SK-N-SH (cell line): ENCODE results near the gene CSPG4. TPM values are rescaled to one million over a fixed set of nuclear protein-coding genes. Genes with fewer than 3 reads are reported as not detected.

Experiments
- CTCF ChIA-PET: fragments of 300-600, 350-600 bp; formaldehyde crosslinking; extraction: SDS; loops from one replicate; lab custom pipeline; 2021; lab: Yijun Ruan, JAX
- POLR2A ChIA-PET: fragments of 350-600 bp; sonication (Branson Sonifier 250); formaldehyde crosslinking; extraction: SDS; loops from one replicate; lab custom pipeline; 2020; ENCODE audit warnings: antibody characterized with exemption, inconsistent platforms; lab: Yijun Ruan, JAX
- DNase-seq: peaks from one replicate; pipeline ENCODE4 v3.0.0; 2012
- H2AFZ ChIP-seq: fragments of 200-600 bp; sonication (generic); 2 replicates; pipeline ENCODE4 v1.8.1; 2016; ENCODE audit warnings: antibody characterized with exemption, mild to moderate bottlenecking, low read depth
- H3F3A ChIP-seq: fragments of 200-600 bp; sonication (generic); replicated peaks from 2 replicates; pipeline ENCODE3; 2016; ENCODE audit warnings: antibody characterized with exemption, mild to moderate bottlenecking; ENCODE audit not compliant: insufficient read depth
- H3K27ac ChIP-seq, 2 experiments: fragments of 200-500 bp in 1 of 2; fragments of 200-600 bp in 1 of 2; sonication (Bioruptor generic) in 1 of 2; sonication (generic), shearing (Covaris generic) in 1 of 2; 2 replicates each; pipeline versions ENCODE4 v1.5.1 to v1.6.1; 2014 to 2016; ENCODE audit warnings: low read depth in 2 of 2, inconsistent platforms in 1 of 2, low read length in 1 of 2, mild to moderate bottlenecking in 1 of 2, mixed read lengths in 1 of 2
- H3K27me3 ChIP-seq: fragments of 200-600 bp; sonication (generic), shearing (Covaris generic); 2 replicates; pipeline ENCODE4 v1.6.1; 2016; ENCODE audit warnings: mixed run types; ENCODE audit not compliant: insufficient read depth
- H3K36me3 ChIP-seq, 2 experiments: fragments of 200-500 bp in 1 of 2; fragments of 200-600 bp in 1 of 2; sonication (Bioruptor generic) in 1 of 2; sonication (generic) in 1 of 2; replicated peaks in 1 of 2; 2 replicates each; pipeline versions ENCODE3 to v1.5.1; 2014 to 2016; ENCODE audit warnings: low read length in 1 of 2, mild to moderate bottlenecking in 1 of 2; ENCODE audit not compliant: insufficient read depth in 2 of 2, control insufficient read depth in 1 of 2
- H3K4me1 ChIP-seq, 2 experiments: fragments of 200-500 bp in 1 of 2; fragments of 200-600 bp in 1 of 2; sonication (Bioruptor generic) in 1 of 2; sonication (generic), shearing (Covaris generic) in 1 of 2; 2 replicates each; pipeline versions ENCODE4 v1.5.1 to v1.6.1; 2014 to 2016; ENCODE audit warnings: low read depth in 1 of 2, low read length in 1 of 2, mixed run types in 1 of 2; ENCODE audit not compliant: insufficient read depth in 2 of 2, control insufficient read depth in 1 of 2
- H3K4me2 ChIP-seq: fragments of 200-600 bp; sonication (generic), shearing (Covaris generic); 2 replicates; pipeline ENCODE4 v1.6.1; 2017; ENCODE audit warnings: mixed run types
- H3K4me3 ChIP-seq, 2 experiments: fragments of 200-500 bp in 1 of 2; fragments of 200-600 bp in 1 of 2; sonication (Bioruptor generic) in 1 of 2; sonication (generic), shearing (Covaris generic) in 1 of 2; 2 replicates each; pipeline versions ENCODE4 v1.5.1 to v1.8.1; 2014 to 2016; ENCODE audit warnings: low read depth in 2 of 2, inconsistent platforms in 1 of 2, low read length in 1 of 2, mild to moderate bottlenecking in 1 of 2, mixed read lengths in 1 of 2, moderate library complexity in 1 of 2
- H3K79me2 ChIP-seq: fragments of 200-600 bp; sonication (generic); 2 replicates; pipeline ENCODE4 v1.8.1; 2017; ENCODE audit warnings: mild to moderate bottlenecking; ENCODE audit not compliant: insufficient read depth
- H3K9ac ChIP-seq: fragments of 200-600 bp; sonication (generic); 2 replicates; pipeline ENCODE4 v1.6.1; 2017; ENCODE audit warnings: mixed run types
- H3K9me2 ChIP-seq: fragments of 200-600 bp; sonication (generic); 2 replicates; pipeline ENCODE4 v1.6.1; 2017; ENCODE audit warnings: mixed run types
- H3K9me3 ChIP-seq: fragments of 200-600 bp; sonication (generic); 2 replicates; pipeline ENCODE4 v1.6.1; 2017; ENCODE audit warnings: mixed run types, mild to moderate bottlenecking, moderate library complexity
- H4K20me1 ChIP-seq: fragments of 200-600 bp; sonication (generic); 2 replicates; pipeline ENCODE4 v1.6.1; 2017; ENCODE audit warnings: mild to moderate bottlenecking, mixed run types; ENCODE audit not compliant: insufficient read depth
- CTCF ChIP-seq: fragments of 200-600 bp; sonication (generic); IDR thresholded peaks from 2 replicates; pipeline ENCODE4 v1.6.1; 2017; ENCODE audit warnings: antibody characterized with exemption, mild to moderate bottlenecking, moderate library complexity
- ELF1 ChIP-seq: IDR thresholded peaks from 2 replicates; pipeline ENCODE4 v1.4.0; 2012
- EP300 ChIP-seq, 2 experiments: IDR thresholded peaks; 2 replicates each; pipeline versions ENCODE4 v1.4.0 to v1.6.1; 2012; ENCODE audit warnings: borderline replicate concordance in 1 of 2, low read depth in 1 of 2, low read length in 1 of 2
- FOXJ3 ChIP-seq: sonication (generic); formaldehyde crosslinking; IDR thresholded peaks from 2 replicates; pipeline ENCODE4 v1.5.1; 2020; ENCODE audit warnings: mild to moderate bottlenecking, missing genetic modification reagents
- FOXM1 ChIP-seq: IDR thresholded peaks from 2 replicates; pipeline ENCODE4 v1.4.0; 2012; ENCODE audit warnings: low read depth, mild to moderate bottlenecking
- GABPA ChIP-seq: IDR thresholded peaks from 2 replicates; pipeline ENCODE4 v1.4.0; 2012; ENCODE audit warnings: low read depth, mild to moderate bottlenecking
- GATA2 ChIP-seq: sonication (generic); formaldehyde crosslinking; IDR thresholded peaks from 2 replicates; pipeline ENCODE4 v1.5.0; 2020; ENCODE audit warnings: mild to moderate bottlenecking, missing genetic modification reagents
- MEF2A ChIP-seq: IDR thresholded peaks from 2 replicates; pipeline ENCODE4 v1.4.0; 2012; ENCODE audit warnings: low read depth, borderline replicate concordance
- NFIC ChIP-seq: IDR thresholded peaks from 2 replicates; pipeline ENCODE4 v1.4.0; 2012; ENCODE audit warnings: borderline replicate concordance
- NRF1 ChIP-seq: IDR thresholded peaks from 2 replicates; pipeline ENCODE4 v1.6.1; 2012; ENCODE audit warnings: low read depth, mild to moderate bottlenecking, low read length
- RAD21 ChIP-seq: IDR thresholded peaks from 2 replicates; pipeline ENCODE4 v1.6.1; 2012; ENCODE audit warnings: mild to moderate bottlenecking, low read length
- REST ChIP-seq: IDR thresholded peaks from 2 replicates; pipeline ENCODE4 v1.6.1; 2012; ENCODE audit warnings: mild to moderate bottlenecking, low read depth, low read length, moderate library complexity
- RFX5 ChIP-seq: IDR thresholded peaks from 2 replicates; pipeline ENCODE4 v1.6.1; 2012; ENCODE audit warnings: mild to moderate bottlenecking, improper control_type of control experiment, low read length
- RXRA ChIP-seq: IDR thresholded peaks from 2 replicates; pipeline ENCODE4 v1.4.0; 2012; ENCODE audit warnings: low read depth, mild to moderate bottlenecking, borderline replicate concordance
- TCF12 ChIP-seq: IDR thresholded peaks from 2 replicates; pipeline ENCODE4 v1.4.0; 2012
- USF1 ChIP-seq: IDR thresholded peaks from 2 replicates; pipeline ENCODE4 v1.4.0; 2012; ENCODE audit warnings: low read depth, borderline replicate concordance
- WGBS: methylation state at CpG from one replicate; pipeline ENCODE4 v1.1.6; 2017; ENCODE audit warnings: low lambda C conversion rate; 5-methylcytosine and 5-hydroxymethylcytosine counted together
- polyA plus RNA-seq, 3 experiments: library from polyadenylated mRNA; depleted of rRNA; stranded (reverse); fragments of >200 nt; gene quantifications; 2 replicates each; pipeline ENCODE4 v1.2.3, GENCODE V29; 2012

Gene CSPG4
- polyA plus RNA-seq, 1 of the 3 experiments (the other 2 are of a cell fraction): 0.35 TPM

- POLR2A ChIA-PET: no interaction called here
- CTCF ChIA-PET: interaction anchor here (1.0 to 1.4 kb wide), 4 partner anchors 12 to 76 kb away, joined by 3 to 6 read pairs (median 5); no protein-coding TSS in a partner anchor
- no peaks in the 10 kb centered on the region for H3K9me2 ChIP-seq
- no peaks in the 10 kb centered on the region for H3K36me3 ChIP-seq
- no peak for TF ChIP-seq CTCF
- TF ChIP-seq EP300 (IDR thresholded peaks at IDR 0.05; ENCODE audit: borderline replicate concordance in 1 of 2, low read depth in 1 of 2, low read length in 1 of 2): no peak
- TF ChIP-seq MEF2A: no peak
- no peak for TF ChIP-seq TCF12
- TF ChIP-seq NRF1: no peak
- TF ChIP-seq FOXM1: no peak
- no peaks in the 10 kb centered on the region for H3K79me2 ChIP-seq
- H3K9ac ChIP-seq: no peak overlapping the region
- H3K4me2 ChIP-seq: no peak overlapping the region
- no peaks in the 10 kb centered on the region for H3K9me3 ChIP-seq
- no peaks in the 10 kb centered on the region for H3K27me3 ChIP-seq
- H3F3A ChIP-seq: peaks cover 4% of the 10 kb centered on the region
- no peak for DNase-seq
- H3K4me3 ChIP-seq: no peak overlapping the region
- no peak overlapping the region for H3K27ac ChIP-seq
- H2AFZ ChIP-seq: no peak overlapping the region
- no peaks in the 10 kb centered on the region for H4K20me1 ChIP-seq
- H3K4me1 ChIP-seq: peaks cover 0 to 10% of the 10 kb centered on the region in 2 experiments; a peak in 1 of 4 replicates
- WGBS: 86% methylated on average over 10 of the region's 11 CpGs
Measured at GRCh38 chr15:75725719-75726607, 13.3 kb upstream of the CSPG4 start.

- no peaks in the 10 kb centered on the region for H3K36me3 ChIP-seq
- no peak overlapping the region for H2AFZ ChIP-seq
- no peak overlapping the region for H3K27ac ChIP-seq
- 100% methylated on average over 4 of the region's 15 CpGs for WGBS
- H4K20me1 ChIP-seq: no peaks in the 10 kb centered on the region
- no peak overlapping the region for H3K9ac ChIP-seq
- no peaks in the 10 kb centered on the region for H3K9me3 ChIP-seq
- H3K27me3 ChIP-seq: no peaks in the 10 kb centered on the region
- no peaks in the 10 kb centered on the region for H3K9me2 ChIP-seq
- H3K4me2 ChIP-seq: no peak overlapping the region
- peaks cover 7% of the 10 kb centered on the region for H3F3A ChIP-seq
- ChIA-PET CTCF (interaction anchor here (0.9 to 1.4 kb wide), 5 partner anchors 12 to 414 kb away, joined by 3 to 6 read pairs (median 4); partner anchors contain the start of gene IMP3), POLR2A (no interaction called here)
- no peaks in the 10 kb centered on the region for H3K79me2 ChIP-seq
- H3K4me1 ChIP-seq: peaks cover 0 to 10% of the 10 kb centered on the region in 2 experiments; a peak in 1 of 4 replicates
- DNase-seq: no peak
- TF ChIP-seq MEF2A (no peak), RXRA (no peak), TCF12 (no peak), RAD21 (no peak), GATA2 (CRISPR knock-in tag) (no peak), NFIC (no peak), ELF1 (no peak), FOXJ3 (CRISPR knock-in tag) (no peak), USF1 (no peak), RFX5 (no peak), FOXM1 (no peak), REST (no peak), GABPA (no peak)
- no peak overlapping the region for H3K4me3 ChIP-seq
Measured at GRCh38 chr15:75725006-75725718, 12.5 kb upstream of the CSPG4 start.
